OCI-LY3 (cell line): ENCODE data around the gene FBXW4.

ENCODE experiments used
- CTCF ChIP-seq: fragments of 200-600, 300-600 bp; sonication (generic); IDR thresholded peaks from 2 replicates; pipeline ENCODE4 v1.5.1; 2014; ENCODE audit warnings: antibody characterized with exemption, low read length, low read depth
- EZH2phosphoT487 ChIP-seq: fragments of 200-600 bp; shearing (Covaris generic); IDR thresholded peaks from 2 replicates; pipeline ENCODE4 v1.6.1; 2018; ENCODE audit warnings: antibody characterized with exemption, mixed run types, low read depth

DNA sequence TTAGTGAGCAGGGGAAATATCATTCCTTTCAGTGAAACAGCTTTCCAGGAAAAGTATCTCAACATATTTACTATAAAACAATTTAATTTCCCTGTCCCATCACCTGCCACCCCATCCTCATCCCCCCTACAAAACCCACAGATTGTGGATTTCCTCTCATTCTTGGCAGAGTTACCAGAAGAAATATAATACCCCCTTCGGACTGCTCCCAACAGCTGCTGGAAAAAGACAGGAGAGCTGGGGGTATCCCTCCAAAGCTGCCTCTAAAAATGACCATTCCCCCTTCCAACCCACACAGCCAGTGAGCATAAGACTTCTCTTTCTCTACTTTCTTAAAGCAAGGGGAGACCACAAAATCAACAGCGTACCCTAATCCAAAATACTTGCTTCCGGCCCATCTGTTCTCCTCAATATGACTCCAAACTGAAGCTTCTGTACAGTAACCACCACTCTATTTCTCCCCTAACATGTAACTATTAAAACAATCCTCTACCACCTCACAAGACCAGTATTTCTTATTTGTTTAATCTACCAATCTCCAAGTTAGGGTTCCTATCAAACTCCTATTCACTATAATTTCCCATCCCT, 7.8 kb downstream of the FBXW4 start:
- no peak for TF ChIP-seq CTCF
- no peak for TF ChIP-seq EZH2phosphoT487
